HepG2 (cell line): ENCODE measurements around the gene COL18A1. TPM values are rescaled to one million over a fixed set of nuclear protein-coding genes. Genes with fewer than 3 reads are reported as not detected.
A peak's percentile ranks its signal among the peaks of the same experiment; 100 is the strongest.

ENCODE experiments used
- AKAP8 ChIP-seq: sonication (generic); formaldehyde crosslinking; IDR thresholded peaks from 2 replicates; pipeline ENCODE4 v1.5.1; 2020; ENCODE audit warnings: mild to moderate bottlenecking, missing genetic modification reagents
- ARNTL ChIP-seq: sonication (generic); formaldehyde crosslinking; IDR thresholded peaks from 2 replicates; pipeline ENCODE4 v1.4.0; 2020; ENCODE audit warnings: mild to moderate bottlenecking, missing genetic modification reagents
- HDAC1 ChIP-seq: sonication (generic); formaldehyde crosslinking; IDR thresholded peaks from 2 replicates; pipeline ENCODE4 v1.5.1; 2020; ENCODE audit warnings: mild to moderate bottlenecking, missing genetic modification reagents
- HDAC2 ChIP-seq: sonication (generic); formaldehyde crosslinking; IDR thresholded peaks from 2 replicates; pipeline ENCODE4 v1.4.0; 2020; ENCODE audit warnings: missing genetic modification reagents
- NFYC ChIP-seq: IDR thresholded peaks from 2 replicates; pipeline ENCODE4 v1.6.1; 2016; ENCODE audit warnings: missing genetic modification reagents, missing compliant biosample characterization
- PTBP1 ChIP-seq: fragments of 200-400 bp; formaldehyde crosslinking; IDR thresholded peaks from 2 replicates; pipeline ENCODE4 v1.6.1; 2018; ENCODE audit warnings: low read length, low read depth; ENCODE audit not compliant: poor library complexity, severe bottlenecking
- RAD21 ChIP-seq: fragments of 450-650 bp; formaldehyde crosslinking; IDR thresholded peaks from 2 replicates; pipeline ENCODE4 v1.5.0; 2020; ENCODE audit warnings: mild to moderate bottlenecking
- RARA ChIP-seq: IDR thresholded peaks from 2 replicates; pipeline ENCODE4 v1.6.1; 2016; ENCODE audit warnings: missing genetic modification reagents, missing compliant biosample characterization
- RXRA ChIP-seq: sonication (generic); formaldehyde crosslinking; IDR thresholded peaks from 2 replicates; pipeline ENCODE4 v1.5.1; 2020; ENCODE audit warnings: missing genetic modification reagents
- TBX2 ChIP-seq: sonication (generic); formaldehyde crosslinking; IDR thresholded peaks from 2 replicates; pipeline ENCODE4 v1.5.0; 2020; ENCODE audit warnings: missing genetic modification reagents, mild to moderate bottlenecking, borderline replicate concordance
- ZNF589 ChIP-seq: sonication (generic); formaldehyde crosslinking; conservative IDR thresholded peaks from 2 replicates; pipeline ENCODE4 v1.8.0; 2022; ENCODE audit warnings: mild to moderate bottlenecking, moderate library complexity, missing genetic modification reagents
- ZNF609 ChIP-seq: sonication (generic); formaldehyde crosslinking; IDR thresholded peaks from 2 replicates; pipeline ENCODE4 v1.4.0; 2020; ENCODE audit warnings: mild to moderate bottlenecking, missing genetic modification reagents, borderline replicate concordance
- polyA plus RNA-seq, 8 experiments: library from polyadenylated mRNA; depleted of rRNA in 3 of 8; stranded (reverse) in 7 of 8; unstranded in 1 of 8; fragments of >200 nt; fragmentation: Illumina TruSeq in 4 of 8; extraction: Trizol in 4 of 8; gene quantifications; 2 replicates each; pipeline versions ENCODE4 v1.2.1 to v1.2.3, GENCODE V29; 2011 to 2016; ENCODE audit warnings: low read depth in 4 of 8, missing spikeins in 1 of 8, mixed read lengths in 1 of 8; ENCODE audit not compliant: insufficient read depth in 1 of 8
- total RNA-seq, 5 experiments: library from RNA; depleted of rRNA; stranded (reverse); fragments of >200 nt; fragmentation: Illumina TruSeq; extraction: Trizol; gene quantifications; 2 replicates each; pipeline ENCODE4 v1.2.3, GENCODE V29; 2016; ENCODE audit warnings: low read depth in 1 of 5
- TF ChIP-seq, protein P1 (sequence below): sonication (generic); formaldehyde crosslinking; IDR thresholded peaks from 2 replicates; pipeline ENCODE4 v1.4.0; 2020; ENCODE audit warnings: missing genetic modification reagents, borderline replicate concordance
- TF ChIP-seq, protein P2 (sequence below): sonication (generic); formaldehyde crosslinking; IDR thresholded peaks from 2 replicates; pipeline ENCODE4 v1.5.0; 2020; ENCODE audit warnings: missing genetic modification reagents, mild to moderate bottlenecking, borderline replicate concordance
- TF ChIP-seq, protein P3 (sequence below): sonication (generic); formaldehyde crosslinking; IDR thresholded peaks from 2 replicates; pipeline ENCODE4 v1.4.0; 2020; ENCODE audit warnings: missing genetic modification reagents
- TF ChIP-seq, protein P4 (sequence below): sonication (generic); formaldehyde crosslinking; IDR thresholded peaks from 2 replicates; pipeline ENCODE4 v1.5.1; 2020; ENCODE audit warnings: missing genetic modification reagents, mild to moderate bottlenecking, borderline replicate concordance

The COL18A1 gene
- total and polyA plus RNA-seq, 2 of the 13 experiments (the other 11 are each of a cell fraction or from before 2014, with no cell fraction given), result 79.0 to 102 TPM

GRCh38 chr21:45508607-45509565 lies 103.9 kb downstream of the COL18A1 start (continued):
- TF ChIP-seq HDAC1 (peak; percentile 59; the same call in 1 of the 2 replicates), RAD21 (CRISPR knock-in tag) (peak; percentile 19; the same call in 1 of the 2 replicates), AKAP8 (CRISPR knock-in tag) (peak; percentile 85), NFYC (CRISPR knock-in tag) (no peak), PTBP1 (no peak), TBX2 (CRISPR knock-in tag) (peak; percentile 53; the same call in 1 of the 2 replicates), ARNTL (CRISPR knock-in tag) (no peak), RARA (CRISPR knock-in tag) (peak; percentile 44), RXRA (peak; percentile 77), ZNF589 (no peak), ZNF609 (CRISPR knock-in tag) (0 out of 2 replicates have a peak, but pooled peaks have one; percentile 17), HDAC2 (CRISPR knock-in tag) (no peak; the same call in 1 of the 2 replicates)
- TF ChIP-seq, protein P1, sequence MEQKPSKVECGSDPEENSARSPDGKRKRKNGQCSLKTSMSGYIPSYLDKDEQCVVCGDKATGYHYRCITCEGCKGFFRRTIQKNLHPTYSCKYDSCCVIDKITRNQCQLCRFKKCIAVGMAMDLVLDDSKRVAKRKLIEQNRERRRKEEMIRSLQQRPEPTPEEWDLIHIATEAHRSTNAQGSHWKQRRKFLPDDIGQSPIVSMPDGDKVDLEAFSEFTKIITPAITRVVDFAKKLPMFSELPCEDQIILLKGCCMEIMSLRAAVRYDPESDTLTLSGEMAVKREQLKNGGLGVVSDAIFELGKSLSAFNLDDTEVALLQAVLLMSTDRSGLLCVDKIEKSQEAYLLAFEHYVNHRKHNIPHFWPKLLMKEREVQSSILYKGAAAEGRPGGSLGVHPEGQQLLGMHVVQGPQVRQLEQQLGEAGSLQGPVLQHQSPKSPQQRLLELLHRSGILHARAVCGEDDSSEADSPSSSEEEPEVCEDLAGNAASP (CRISPR knock-in tag), result peak; percentile 67; the same call in 1 of the 2 replicates
- TF ChIP-seq, protein P2, sequence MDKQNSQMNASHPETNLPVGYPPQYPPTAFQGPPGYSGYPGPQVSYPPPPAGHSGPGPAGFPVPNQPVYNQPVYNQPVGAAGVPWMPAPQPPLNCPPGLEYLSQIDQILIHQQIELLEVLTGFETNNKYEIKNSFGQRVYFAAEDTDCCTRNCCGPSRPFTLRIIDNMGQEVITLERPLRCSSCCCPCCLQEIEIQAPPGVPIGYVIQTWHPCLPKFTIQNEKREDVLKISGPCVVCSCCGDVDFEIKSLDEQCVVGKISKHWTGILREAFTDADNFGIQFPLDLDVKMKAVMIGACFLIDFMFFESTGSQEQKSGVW (CRISPR knock-in tag), result no peak
- TF ChIP-seq, protein P3, sequence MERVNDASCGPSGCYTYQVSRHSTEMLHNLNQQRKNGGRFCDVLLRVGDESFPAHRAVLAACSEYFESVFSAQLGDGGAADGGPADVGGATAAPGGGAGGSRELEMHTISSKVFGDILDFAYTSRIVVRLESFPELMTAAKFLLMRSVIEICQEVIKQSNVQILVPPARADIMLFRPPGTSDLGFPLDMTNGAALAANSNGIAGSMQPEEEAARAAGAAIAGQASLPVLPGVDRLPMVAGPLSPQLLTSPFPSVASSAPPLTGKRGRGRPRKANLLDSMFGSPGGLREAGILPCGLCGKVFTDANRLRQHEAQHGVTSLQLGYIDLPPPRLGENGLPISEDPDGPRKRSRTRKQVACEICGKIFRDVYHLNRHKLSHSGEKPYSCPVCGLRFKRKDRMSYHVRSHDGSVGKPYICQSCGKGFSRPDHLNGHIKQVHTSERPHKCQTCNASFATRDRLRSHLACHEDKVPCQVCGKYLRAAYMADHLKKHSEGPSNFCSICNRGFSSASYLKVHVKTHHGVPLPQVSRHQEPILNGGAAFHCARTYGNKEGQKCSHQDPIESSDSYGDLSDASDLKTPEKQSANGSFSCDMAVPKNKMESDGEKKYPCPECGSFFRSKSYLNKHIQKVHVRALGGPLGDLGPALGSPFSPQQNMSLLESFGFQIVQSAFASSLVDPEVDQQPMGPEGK (CRISPR knock-in tag), result peak; percentile 19; the same call in 1 of the 2 replicates
- TF ChIP-seq, protein P4, sequence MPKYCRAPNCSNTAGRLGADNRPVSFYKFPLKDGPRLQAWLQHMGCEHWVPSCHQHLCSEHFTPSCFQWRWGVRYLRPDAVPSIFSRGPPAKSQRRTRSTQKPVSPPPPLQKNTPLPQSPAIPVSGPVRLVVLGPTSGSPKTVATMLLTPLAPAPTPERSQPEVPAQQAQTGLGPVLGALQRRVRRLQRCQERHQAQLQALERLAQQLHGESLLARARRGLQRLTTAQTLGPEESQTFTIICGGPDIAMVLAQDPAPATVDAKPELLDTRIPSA (CRISPR knock-in tag), result no peak
